Panc1 (cell line): Measurements from ENCODE around the gene TSPAN3. TPM values are rescaled to one million over a fixed set of nuclear protein-coding genes. Genes with fewer than 3 reads are reported as not detected.

ENCODE experiments used
- ATAC-seq: fragments of 200-7000 bp; cut with Tn5 transposase; 2 replicates; pipeline ENCODE4 v1.9.1; 2020; ENCODE audit warnings: mild to moderate bottlenecking, moderate library complexity
- BruUV-seq: library from RNA; stranded (reverse); fragments of 400-500 nt; replicated peaks from 2 replicates; lab custom pipeline; 2021; lab: Mats Ljungman, UMichigan
- CTCF ChIA-PET: fragments of 300-600 bp; sonication (Branson Sonifier 250); formaldehyde crosslinking; loops from one replicate; lab custom pipeline; 2022; ENCODE audit warnings: antibody characterized with exemption; lab: Charles Lee
- POLR2A ChIA-PET: fragments of 300-600 bp; sonication (Branson Sonifier 250); formaldehyde crosslinking; loops from one replicate; lab custom pipeline; 2022; ENCODE audit warnings: antibody characterized with exemption; lab: Charles Lee
- DNase-seq: peaks from one replicate; pipeline ENCODE4 v3.0.0-alpha.2; 2010; ENCODE audit warnings: low read depth, low spot score
- H3K27ac ChIP-seq: 2 replicates; pipeline ENCODE4 v1.5.1; 2011; ENCODE audit warnings: mild to moderate bottlenecking, low read length, inconsistent platforms
- H3K27me3 ChIP-seq: fragments of 200-500 bp; sonication (Bioruptor generic); 2 replicates; pipeline ENCODE4 v1.6.0; 2014; ENCODE audit warnings: low read length, inconsistent platforms; ENCODE audit not compliant: control insufficient read depth, insufficient read depth
- H3K36me3 ChIP-seq: fragments of 200-500 bp; sonication (Bioruptor generic); 2 replicates; pipeline ENCODE4 v1.5.1; 2014; ENCODE audit warnings: inconsistent platforms, mild to moderate bottlenecking, low read length, moderate library complexity; ENCODE audit not compliant: control insufficient read depth, insufficient read depth
- H3K4me1 ChIP-seq: 2 replicates; pipeline ENCODE4 v1.5.1; 2011; ENCODE audit warnings: inconsistent platforms, mild to moderate bottlenecking, low read length, moderate library complexity; ENCODE audit not compliant: control insufficient read depth, insufficient read depth
- H3K4me3 ChIP-seq, 2 experiments: 2 replicates each; pipeline ENCODE4 v1.5.1; 2011 to 2012; ENCODE audit warnings: low read depth in 2 of 2, low read length in 2 of 2, mild to moderate bottlenecking in 2 of 2, inconsistent platforms in 1 of 2, moderate library complexity in 1 of 2
- H3K9me3 ChIP-seq: fragments of 200-500 bp; sonication (Bioruptor generic); 2 replicates; pipeline ENCODE4 v1.5.1; 2014; ENCODE audit warnings: low read depth, mild to moderate bottlenecking, inconsistent platforms, low read length, moderate library complexity; ENCODE audit not compliant: control insufficient read depth, insufficient read depth
- CTCF ChIP-seq: fragments of 450-650 bp; IDR thresholded peaks from 2 replicates; pipeline ENCODE4 v1.5.1; 2017; ENCODE audit warnings: mild to moderate bottlenecking
- POLR2AphosphoS5 ChIP-seq: IDR thresholded peaks from 2 replicates; pipeline ENCODE4 v1.6.1; 2012; ENCODE audit warnings: mild to moderate bottlenecking, low read depth, low read length, moderate library complexity
- REST ChIP-seq, 2 experiments: IDR thresholded peaks; 2 replicates each; pipeline ENCODE4 v1.6.1; 2011 to 2012; ENCODE audit warnings: low read depth in 2 of 2, control low read depth in 1 of 2, low read length in 1 of 2, mild to moderate bottlenecking in 1 of 2, moderate library complexity in 1 of 2; ENCODE audit not compliant: insufficient read depth in 1 of 2
- SIN3A ChIP-seq: IDR thresholded peaks from 2 replicates; pipeline ENCODE4 v1.6.1; 2012; ENCODE audit warnings: low read depth, mild to moderate bottlenecking, low read length, moderate library complexity, borderline replicate concordance; ENCODE audit not compliant: insufficient read depth
- TCF7L2 ChIP-seq: IDR thresholded peaks from 2 replicates; pipeline ENCODE4 v1.6.1; 2011; ENCODE audit warnings: mild to moderate bottlenecking, low read depth, low read length, inconsistent platforms
- in situ Hi-C: cut with HindIII; loops from 2 replicates; pipeline ENCODE4 v1.10.0; 2016; ENCODE audit warnings: low sequenced_read_pairs, low pct_unique_long_range_greater_than_20kb
- intact Hi-C: fragments of 100-400 bp; cut with micrococcal nuclease; formaldehyde crosslinking; loops from one replicate; pipeline ENCODE4 v1.10.0; 2022; ENCODE audit not compliant: unreplicated experiment
- total RNA-seq: library from RNA; stranded (reverse); gene quantifications from one replicate; pipeline ENCODE4 v1.2.1, GENCODE V29; 2021; ENCODE audit not compliant: unreplicated experiment

TSPAN3 gene
- total RNA-seq, 1 experiment from 2014 or later, result 130 TPM

- Histone ChIP-seq H3K4me3 (no peak overlapping the region), H3K4me1 (no peaks in the 10 kb centered on the region), H3K9me3 (no peaks in the 10 kb centered on the region), H3K36me3 (no peaks in the 10 kb centered on the region), H3K27me3 (no peaks in the 10 kb centered on the region), H3K27ac (no peak overlapping the region)
- DNase-seq, result no peak
- intact Hi-C loops, result no loop called here
- BruUV-seq, result no TSS peak
- TF ChIP-seq POLR2AphosphoS5, result no peak
- no peak for TF ChIP-seq REST (IDR thresholded peaks at IDR 0.05; ENCODE audit: insufficient read depth in 1 of 2, low read depth in 2 of 2, low read length in 1 of 2)
- no peak for TF ChIP-seq CTCF
- TF ChIP-seq TCF7L2, result no peak
- no peak for TF ChIP-seq SIN3A
- in situ Hi-C loops, result no loop called here
- no peak for ATAC-seq
- ChIA-PET POLR2A (no interaction called here), CTCF (no interaction called here)
These were observed 56.5 kb downstream of the TSPAN3 start for GRCh38 chr15:77014132-77015081.

GRCh38 chr15:77013776-77014131, 57.2 kb downstream of the TSPAN3 start:
- in situ Hi-C loops, result no loop called here
- no peaks in the 10 kb centered on the region for H3K9me3 ChIP-seq
- CTCF ChIA-PET, result interaction anchor here (0.5 kb wide), 1 partner anchor 51 kb away, joined by 4 read pairs; no protein-coding TSS in a partner anchor
- TF ChIP-seq POLR2AphosphoS5 (no peak), TCF7L2 (no peak), CTCF (no peak), SIN3A (no peak), REST (IDR thresholded peaks at IDR 0.05; ENCODE audit: insufficient read depth in 1 of 2, low read depth in 2 of 2, low read length in 1 of 2) (no peak)
- ATAC-seq (no peak), DNase-seq (no peak)
- H3K27ac ChIP-seq, result no peak overlapping the region
- POLR2A ChIA-PET, result no interaction called here
- H3K4me3 ChIP-seq, result no peak overlapping the region
- no TSS peak for BruUV-seq
- H3K36me3 ChIP-seq, result no peaks in the 10 kb centered on the region
- no peaks in the 10 kb centered on the region for H3K4me1 ChIP-seq
- intact Hi-C loops, result no loop called here
- no peaks in the 10 kb centered on the region for H3K27me3 ChIP-seq
